ENCODE measurements around the gene MRTFA. TPM values are rescaled to one million over a fixed set of nuclear protein-coding genes. Genes with fewer than 3 reads are reported as not detected.
A peak's percentile ranks its signal among the peaks of the same experiment; 100 is the strongest.
"Not testable (repeated sequence)": the region's sequence is repeated elsewhere in the genome, so short reads cannot be mapped to it uniquely, and the experiment has no call there.

The MRTFA gene
- total RNA-seq, 4 donors from 2014 or later, result 81.4 to 210 (median 122) TPM

DNA sequence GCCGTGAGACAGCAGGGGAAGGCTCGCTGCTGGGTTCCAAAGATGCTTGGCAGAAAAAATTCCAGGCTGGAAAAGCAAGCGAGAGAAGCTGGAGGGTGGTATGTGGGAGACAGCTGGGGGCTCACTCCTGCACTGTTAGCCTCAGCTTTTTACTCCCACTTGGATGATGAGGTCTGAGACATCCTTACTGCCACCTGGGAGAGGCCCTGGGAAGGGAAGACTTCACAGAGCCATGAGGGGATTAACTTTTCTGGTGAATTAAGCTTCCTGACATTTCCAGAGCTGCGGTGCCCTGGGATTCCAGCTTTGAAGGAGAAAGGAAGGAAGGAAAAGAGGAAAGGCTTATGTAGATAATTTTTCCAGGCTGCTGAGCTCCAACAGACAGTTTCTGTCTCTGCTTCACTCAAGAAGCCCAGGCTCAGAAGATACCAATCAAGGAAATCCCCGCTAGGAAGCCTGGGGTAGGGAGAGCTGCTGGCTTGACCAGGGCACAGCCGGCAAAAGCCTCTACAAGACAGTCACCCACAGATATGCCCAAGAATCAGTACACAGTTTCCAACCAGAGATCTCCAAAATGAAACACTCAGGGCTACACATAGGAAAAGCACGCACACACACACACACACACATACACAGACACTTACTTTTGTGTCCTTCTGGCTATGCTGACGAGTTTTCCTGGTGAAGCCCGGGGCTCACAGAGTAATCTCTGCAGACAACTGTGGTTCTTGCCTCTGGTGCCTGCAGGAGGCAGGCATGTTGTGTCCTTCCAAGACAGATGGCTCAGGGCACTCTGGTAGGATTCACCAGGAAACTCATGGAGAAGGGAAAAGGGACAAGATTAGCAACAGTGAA, 43.7 kb upstream of the MRTFA start:
- Histone ChIP-seq H3K27me3 (no peaks in the 10 kb centered on the region), H3K9me3 (no peaks in the 10 kb centered on the region), H3K27ac (no peak overlapping the region), H3K36me3 (no peaks in the 10 kb centered on the region), H3K4me3 (replicated peaks in 1 of 3) (no peak overlapping the region), H3K4me1 (peaks cover 0 to 13% of the 10 kb centered on the region in 2 donors)
- intact Hi-C loops (cut with DNase I), result loop anchor here (5.0 to 10.0 kb wide), 2 partner anchors 82 to 215 kb away; no protein-coding TSS in a partner anchor
- 51 to 59% methylated on average over 9 of the region's 9 CpGs for WGBS, 2 donors
- no peak for TF ChIP-seq CTCF (IDR thresholded peaks at IDR 0.05)
- TF ChIP-seq POLR2A (IDR thresholded peaks at IDR 0.05), result no peak
- DNase-seq, result no peak

DNA sequence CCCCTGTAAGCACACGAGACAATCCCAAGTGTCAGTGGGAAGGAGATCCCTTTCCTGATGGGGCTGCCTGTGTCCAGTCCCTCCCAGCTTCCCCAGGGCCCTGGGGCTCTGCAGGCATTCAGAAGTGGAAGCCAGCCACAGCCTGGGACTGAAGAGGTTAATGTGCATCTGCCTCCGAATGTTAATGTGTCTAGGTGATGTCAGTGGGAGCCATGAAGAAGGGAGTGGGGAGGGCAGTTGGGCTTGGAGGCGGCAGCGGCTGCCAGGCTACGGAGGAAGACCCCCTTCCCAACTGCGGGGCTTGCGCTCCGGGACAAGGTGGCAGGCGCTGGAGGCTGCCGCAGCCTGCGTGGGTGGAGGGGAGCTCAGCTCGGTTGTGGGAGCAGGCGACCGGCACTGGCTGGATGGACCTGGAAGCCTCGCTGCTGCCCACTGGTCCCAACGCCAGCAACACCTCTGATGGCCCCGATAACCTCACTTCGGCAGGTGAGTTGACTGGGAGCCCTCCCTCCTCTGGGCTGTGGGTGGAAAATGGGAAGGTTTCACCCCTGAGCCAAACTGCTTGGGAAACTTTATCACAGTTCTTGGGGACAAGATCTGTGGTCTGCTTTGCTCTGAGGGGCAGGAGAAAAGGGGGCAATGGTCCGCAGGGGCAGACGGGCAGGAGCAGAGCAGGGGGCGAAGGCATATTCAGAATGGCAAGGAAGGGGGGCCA, 42.9 kb upstream of the MRTFA start, which contains the start of gene MCHR1:
TSS of gene MCHR1 (plus strand) at position 236 of the 715 bp plus-strand sequence. CDS start at position 405, 169 bp downstream.
- H3K36me3 ChIP-seq, result no peaks in the 10 kb centered on the region
- intact Hi-C loops (cut with DNase I), result no loop called here
- peak; percentile 17 to 19 for DNase-seq
- TF ChIP-seq CTCF (IDR thresholded peaks at IDR 0.05) (no peak), POLR2A (IDR thresholded peaks at IDR 0.05) (no peak)
- no peaks in the 10 kb centered on the region for H3K9me3 ChIP-seq
- H3K27ac ChIP-seq, result no peak within 1 kb of the TSS
- no peaks in the 10 kb centered on the region for H3K27me3 ChIP-seq
- WGBS, 2 donors, result 25 to 38% methylated on average over 10 to 17 of the region's 21 CpGs
- H3K4me3 ChIP-seq (replicated peaks in 1 of 3), result no peak within 1 kb of the TSS
- peaks cover 0 to 13% of the 10 kb centered on the region in 2 donors for H3K4me1 ChIP-seq

- no peaks in the 10 kb centered on the region for H3K36me3 ChIP-seq
- no peaks in the 10 kb centered on the region for H3K27me3 ChIP-seq
- WGBS, 2 donors, result 56 to 84% methylated on average over 7 to 12 of the region's 14 CpGs
- no peak for DNase-seq
- intact Hi-C loops (cut with DNase I), result no loop called here
- peaks cover 0 to 13% of the 10 kb centered on the region in 2 donors for H3K4me1 ChIP-seq
- H3K27ac ChIP-seq, result no peak overlapping the region
- H3K9me3 ChIP-seq, result no peaks in the 10 kb centered on the region
- TF ChIP-seq POLR2A (IDR thresholded peaks at IDR 0.05), result no peak
- TF ChIP-seq CTCF (IDR thresholded peaks at IDR 0.05), result no peak
- H3K4me3 ChIP-seq (replicated peaks in 1 of 3), result no peak overlapping the region
These were observed 42.2 kb upstream of the MRTFA start for GRCh38 chr22:40678493-40679248.

- Histone ChIP-seq H3K36me3 (no peaks in the 10 kb centered on the region), H3K4me1 (peaks cover 0 to 9% of the 10 kb centered on the region in 2 donors), H3K9me3 (no peaks in the 10 kb centered on the region), H3K27ac (no peak overlapping the region), H3K27me3 (no peaks in the 10 kb centered on the region), H3K4me3 (replicated peaks in 1 of 3) (no peak overlapping the region)
- 100% methylated on average over 3 of the region's 3 CpGs for WGBS, 2 donors
- no peak for TF ChIP-seq CTCF (IDR thresholded peaks at IDR 0.05)
- TF ChIP-seq POLR2A (IDR thresholded peaks at IDR 0.05), result no peak
- intact Hi-C loops (cut with DNase I), result no loop called here
- DNase-seq, result no peak
These were observed 40.1 kb upstream of the MRTFA start for GRCh38 chr22:40676644-40677043.

DNA sequence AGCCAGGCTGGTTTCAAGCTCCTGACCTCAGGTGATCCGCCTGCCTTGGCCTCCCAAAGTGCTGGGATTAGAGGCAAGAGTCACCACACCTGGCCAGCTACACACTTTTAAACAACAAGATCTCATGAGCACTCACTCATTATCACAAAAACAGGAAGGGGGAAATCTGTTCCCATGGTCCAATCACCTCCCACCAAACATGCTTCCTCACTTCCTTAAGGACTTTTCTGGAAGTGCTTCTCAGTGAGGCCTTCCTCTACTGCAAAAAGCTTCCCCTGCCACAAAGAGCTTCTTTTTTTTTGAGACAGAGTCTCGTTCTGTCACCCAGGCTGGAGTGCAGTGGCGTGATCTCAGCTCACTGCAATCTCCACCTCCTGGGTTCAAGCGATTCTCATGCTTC, 39.6 kb upstream of the MRTFA start:
- H3K9me3 ChIP-seq; H3K4me3 ChIP-seq (replicated peaks in 1 of 3); H3K4me1 ChIP-seq; H3K27ac ChIP-seq; intact Hi-C loops (cut with DNase I); DNase-seq; H3K27me3 ChIP-seq; H3K36me3 ChIP-seq: not testable (repeated sequence)
- WGBS, 2 donors, result 89 to 90% methylated on average over 4 of the region's 4 CpGs

Measured in thyroid gland (tissue), 4 donors.